PC-9 (cell line): Measurements from ENCODE around the gene VAPA. TPM values are rescaled to one million over a fixed set of nuclear protein-coding genes. Genes with fewer than 3 reads are reported as not detected.

ENCODE experiments used
- BruUV-seq: library from RNA; stranded (reverse); fragments of 400-500 nt; replicated peaks from 2 replicates; lab custom pipeline; 2021; lab: Mats Ljungman, UMichigan
- CTCF ChIA-PET: fragments of 300-600 bp; sonication (Branson Sonifier 250); formaldehyde crosslinking; loops from one replicate; lab custom pipeline; 2022; ENCODE audit warnings: antibody characterized with exemption; lab: Charles Lee
- POLR2A ChIA-PET: fragments of 300-600 bp; sonication (Branson Sonifier 250); formaldehyde crosslinking; loops from one replicate; lab custom pipeline; 2022; ENCODE audit warnings: antibody characterized with exemption; ENCODE audit not compliant: unreplicated experiment; lab: Charles Lee
- DNase-seq, 2 experiments: peaks; one replicate each; pipeline versions ENCODE4 v3.0.0 to v3.0.0-alpha.2; 2015 to 2022; ENCODE audit warnings: mixed read lengths in 1 of 2
- H2AFZ ChIP-seq: fragments of 200-600 bp; sonication (generic); 2 replicates; pipeline ENCODE4 v1.8.1; 2017; ENCODE audit warnings: antibody characterized with exemption
- H3F3A ChIP-seq: fragments of 200-600 bp; sonication (generic); 2 replicates; pipeline ENCODE4 v1.8.1; 2017; ENCODE audit warnings: antibody characterized with exemption, mild to moderate bottlenecking, low read depth; ENCODE audit not compliant: insufficient read depth
- H3K27ac ChIP-seq: fragments of 200-600 bp; sonication (generic); 2 replicates; pipeline ENCODE4 v1.6.1; 2016; ENCODE audit warnings: mixed run types
- H3K27me3 ChIP-seq: fragments of 200-600 bp; sonication (generic); 2 replicates; pipeline ENCODE4 v1.6.1; 2016; ENCODE audit warnings: low read depth, mixed run types; ENCODE audit not compliant: insufficient read depth
- H3K36me3 ChIP-seq: fragments of 200-600 bp; sonication (generic); 2 replicates; pipeline ENCODE4 v1.6.1; 2016; ENCODE audit warnings: low read depth, mixed run types
- H3K4me1 ChIP-seq: fragments of 200-600 bp; sonication (generic); replicated peaks from 2 replicates; pipeline ENCODE4 v1.6.1; 2016; ENCODE audit warnings: mixed run types; ENCODE audit not compliant: insufficient read depth
- H3K4me2 ChIP-seq: fragments of 200-600 bp; sonication (generic); 2 replicates; pipeline ENCODE4 v1.6.1; 2017; ENCODE audit warnings: mixed run types
- H3K4me3 ChIP-seq: fragments of 200-600 bp; sonication (generic); 2 replicates; pipeline ENCODE4 v1.6.1; 2016; ENCODE audit warnings: mixed run types
- H3K79me2 ChIP-seq: fragments of 200-600 bp; sonication (generic); 2 replicates; pipeline ENCODE4 v1.6.1; 2017; ENCODE audit warnings: low read depth, mixed run types
- H3K9me2 ChIP-seq: fragments of 200-600 bp; sonication (generic); 2 replicates; pipeline ENCODE4 v1.8.1; 2017; ENCODE audit warnings: mild to moderate bottlenecking; ENCODE audit not compliant: insufficient read depth
- H3K9me3 ChIP-seq: fragments of 200-600 bp; sonication (generic); 2 replicates; pipeline ENCODE4 v1.8.1; 2016; ENCODE audit warnings: low read depth; ENCODE audit not compliant: insufficient read depth
- H4K20me1 ChIP-seq: fragments of 200-600 bp; sonication (generic); 2 replicates; pipeline ENCODE4 v1.8.1; 2017; ENCODE audit not compliant: insufficient read depth
- CTCF ChIP-seq: fragments of 200-600 bp; sonication (generic); conservative IDR thresholded peaks from 2 replicates; pipeline ENCODE4 v1.6.1; 2017; ENCODE audit warnings: mixed run types, antibody characterized with exemption, mild to moderate bottlenecking, moderate library complexity
- EZH2 ChIP-seq: fragments of 200-600 bp; sonication (generic); IDR thresholded peaks from 2 replicates; pipeline ENCODE4 v1.8.0; 2017; ENCODE audit warnings: antibody characterized with exemption, low read depth
- intact Hi-C: fragments of 100-400 bp; cut with micrococcal nuclease; formaldehyde crosslinking; loops from one replicate; pipeline ENCODE4 v1.10.0; 2022; ENCODE audit not compliant: unreplicated experiment
- total RNA-seq: library from RNA; stranded (reverse); gene quantifications from 2 replicates; pipeline ENCODE4 v1.2.3, GENCODE V29; 2021

VAPA gene
- total RNA-seq, 1 experiment from 2014 or later, result 340 TPM

GRCh38 chr18:9996094-9996493 is 82.3 kb downstream of the VAPA start:
- BruUV-seq, result no TSS peak
- no peaks in the 10 kb centered on the region for H3K36me3 ChIP-seq
- no peak overlapping the region for H3K4me3 ChIP-seq
- no peaks in the 10 kb centered on the region for H3K4me1 ChIP-seq
- no peaks in the 10 kb centered on the region for H3F3A ChIP-seq
- H3K9me3 ChIP-seq, result 0 out of 2 replicates have a peak, but pooled peaks cover 5% of the 10 kb centered on the region
- intact Hi-C loops, result no loop called here
- peaks cover 6% of the 10 kb centered on the region; the same call in 1 of the 2 replicates for H3K27me3 ChIP-seq
- no peaks in the 10 kb centered on the region for H3K79me2 ChIP-seq
- H3K9me2 ChIP-seq, result no peaks in the 10 kb centered on the region
- DNase-seq, result no peak
- H2AFZ ChIP-seq, result no peak overlapping the region
- no peak for TF ChIP-seq EZH2
- no peak for TF ChIP-seq CTCF
- no peak overlapping the region for H3K27ac ChIP-seq
- no peaks in the 10 kb centered on the region for H4K20me1 ChIP-seq
- no peak overlapping the region for H3K4me2 ChIP-seq
- ChIA-PET CTCF (no interaction called here), POLR2A (no interaction called here)

- Histone ChIP-seq H2AFZ (no peak overlapping the region), H3K27me3 (no peaks in the 10 kb centered on the region), H3K4me2 (no peak overlapping the region), H3K79me2 (no peaks in the 10 kb centered on the region), H3K9me2 (no peaks in the 10 kb centered on the region), H4K20me1 (no peaks in the 10 kb centered on the region), H3K27ac (no peak overlapping the region), H3K4me3 (no peak overlapping the region), H3F3A (no peaks in the 10 kb centered on the region), H3K4me1 (no peaks in the 10 kb centered on the region), H3K9me3 (0 out of 2 replicates have a peak, but pooled peaks cover 5% of the 10 kb centered on the region), H3K36me3 (no peaks in the 10 kb centered on the region)
- intact Hi-C loops, result no loop called here
- DNase-seq, result no peak
- ChIA-PET POLR2A (no interaction called here), CTCF (no interaction called here)
- BruUV-seq, result no TSS peak
- TF ChIP-seq EZH2 (no peak), CTCF (no peak)
Observed at GRCh38 chr18:9997711-9998110, 83.9 kb downstream of the VAPA start.

GRCh38 chr18:9998330-9998729 is 84.5 kb downstream of the VAPA start:
- Histone ChIP-seq H4K20me1 (no peaks in the 10 kb centered on the region), H2AFZ (no peak overlapping the region), H3K9me2 (no peaks in the 10 kb centered on the region), H3K36me3 (no peaks in the 10 kb centered on the region), H3K4me2 (no peak overlapping the region), H3K4me1 (no peaks in the 10 kb centered on the region), H3K27ac (no peak overlapping the region), H3K4me3 (no peak overlapping the region), H3K79me2 (no peaks in the 10 kb centered on the region), H3F3A (no peaks in the 10 kb centered on the region), H3K27me3 (no peaks in the 10 kb centered on the region), H3K9me3 (0 out of 2 replicates have a peak, but pooled peaks cover 5% of the 10 kb centered on the region)
- no peak for DNase-seq
- intact Hi-C loops, result no loop called here
- no TSS peak for BruUV-seq
- ChIA-PET CTCF (no interaction called here), POLR2A (no interaction called here)
- TF ChIP-seq EZH2 (no peak), CTCF (no peak)
